Measurements from ENCODE around the gene SMIM36. TPM values are rescaled to one million over a fixed set of nuclear protein-coding genes. Genes with fewer than 3 reads are reported as not detected.
A peak's percentile ranks its signal among the peaks of the same experiment; 100 is the strongest.
"Not testable (repeated sequence)": the region's sequence is repeated elsewhere in the genome, so short reads cannot be mapped to it uniquely, and the experiment has no call there.

SMIM36 gene
- total RNA-seq, 2 donors from 2014 or later: not detected

DNA sequence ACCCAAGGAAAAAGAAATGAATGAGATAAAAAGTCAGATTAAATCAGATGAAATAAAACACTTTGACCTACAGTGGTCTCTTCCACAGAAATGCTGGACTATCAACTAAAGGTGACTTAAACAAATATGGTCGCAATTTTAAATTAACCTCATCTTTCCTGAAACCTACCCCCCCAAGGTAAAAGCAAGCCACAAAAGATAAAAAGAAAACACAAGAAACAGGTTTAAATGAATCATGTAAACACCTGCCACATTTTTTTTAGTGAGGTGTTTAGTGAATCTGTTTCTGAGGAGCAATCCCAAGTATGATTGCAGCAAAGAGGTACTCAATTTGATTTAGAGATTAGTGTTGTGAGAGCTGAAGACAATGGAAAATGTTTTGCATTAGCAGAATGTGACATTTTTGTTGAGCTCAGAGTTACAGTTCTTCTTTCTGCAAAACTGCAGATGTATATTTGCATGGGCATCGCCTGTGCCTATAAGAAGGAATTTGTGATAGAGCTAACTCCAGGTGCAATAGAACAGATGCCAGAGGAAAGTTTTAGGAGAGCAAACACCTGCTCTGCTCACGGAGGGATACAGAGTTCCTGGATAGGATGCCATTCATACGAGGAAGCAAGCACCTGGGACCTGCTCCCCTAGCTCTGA is 86.2 kb downstream of the SMIM36 start:
- no peaks in the 10 kb centered on the region for H3K9me3 ChIP-seq
- TF ChIP-seq, protein P1, sequence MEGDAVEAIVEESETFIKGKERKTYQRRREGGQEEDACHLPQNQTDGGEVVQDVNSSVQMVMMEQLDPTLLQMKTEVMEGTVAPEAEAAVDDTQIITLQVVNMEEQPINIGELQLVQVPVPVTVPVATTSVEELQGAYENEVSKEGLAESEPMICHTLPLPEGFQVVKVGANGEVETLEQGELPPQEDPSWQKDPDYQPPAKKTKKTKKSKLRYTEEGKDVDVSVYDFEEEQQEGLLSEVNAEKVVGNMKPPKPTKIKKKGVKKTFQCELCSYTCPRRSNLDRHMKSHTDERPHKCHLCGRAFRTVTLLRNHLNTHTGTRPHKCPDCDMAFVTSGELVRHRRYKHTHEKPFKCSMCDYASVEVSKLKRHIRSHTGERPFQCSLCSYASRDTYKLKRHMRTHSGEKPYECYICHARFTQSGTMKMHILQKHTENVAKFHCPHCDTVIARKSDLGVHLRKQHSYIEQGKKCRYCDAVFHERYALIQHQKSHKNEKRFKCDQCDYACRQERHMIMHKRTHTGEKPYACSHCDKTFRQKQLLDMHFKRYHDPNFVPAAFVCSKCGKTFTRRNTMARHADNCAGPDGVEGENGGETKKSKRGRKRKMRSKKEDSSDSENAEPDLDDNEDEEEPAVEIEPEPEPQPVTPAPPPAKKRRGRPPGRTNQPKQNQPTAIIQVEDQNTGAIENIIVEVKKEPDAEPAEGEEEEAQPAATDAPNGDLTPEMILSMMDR (IDR thresholded peaks at IDR 0.05): no peak
- H3K27me3 ChIP-seq (replicated peaks; ENCODE audit: insufficient read depth): no peaks in the 10 kb centered on the region
- peaks cover 0 to 11% of the 10 kb centered on the region in 2 donors for H3K4me1 ChIP-seq (ENCODE audit: control insufficient read depth in 1 of 2, low read depth in 2 of 2)
- no peaks in the 10 kb centered on the region for H3K36me3 ChIP-seq
- H3K27ac ChIP-seq: no peak overlapping the region
- DNase-seq (ENCODE audit: low spot score): no peak
- ATAC-seq (ENCODE audit: insufficient number of reproducible peaks, low FRiP score, low read depth): no peak
- H3K4me3 ChIP-seq: no peak overlapping the region

DNA sequence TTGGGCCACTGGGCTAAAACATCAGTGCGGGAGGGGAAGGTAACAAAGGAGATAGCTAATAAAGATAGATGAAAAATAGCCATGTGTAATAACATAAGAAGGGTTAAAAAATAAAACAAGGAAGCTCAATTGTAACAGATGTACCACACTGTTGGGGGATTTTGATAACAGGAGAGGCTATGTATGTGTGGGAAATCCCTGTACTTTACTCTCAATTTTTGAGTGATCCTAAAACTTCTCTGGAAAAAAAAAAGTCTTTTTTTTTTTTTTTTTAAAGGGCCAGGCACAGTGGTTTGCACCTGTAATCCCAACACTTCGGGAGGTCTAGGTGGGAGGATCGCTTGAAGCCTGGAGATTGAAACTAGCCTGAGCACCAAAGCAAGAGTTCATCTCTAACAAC is 87.7 kb downstream of the SMIM36 start:
- TF ChIP-seq, protein P1 (IDR thresholded peaks at IDR 0.05): no peak
- Histone ChIP-seq H3K36me3 (no peaks in the 10 kb centered on the region), H3K9me3 (no peaks in the 10 kb centered on the region), H3K4me1 (ENCODE audit: control insufficient read depth in 1 of 2, low read depth in 2 of 2) (peaks cover 0 to 11% of the 10 kb centered on the region in 2 donors), H3K27me3 (replicated peaks; ENCODE audit: insufficient read depth) (no peaks in the 10 kb centered on the region), H3K4me3 (no peak overlapping the region), H3K27ac (no peak overlapping the region)
- DNase-seq (ENCODE audit: low spot score) (no peak), ATAC-seq (ENCODE audit: insufficient number of reproducible peaks, low FRiP score, low read depth) (no peak)

DNA sequence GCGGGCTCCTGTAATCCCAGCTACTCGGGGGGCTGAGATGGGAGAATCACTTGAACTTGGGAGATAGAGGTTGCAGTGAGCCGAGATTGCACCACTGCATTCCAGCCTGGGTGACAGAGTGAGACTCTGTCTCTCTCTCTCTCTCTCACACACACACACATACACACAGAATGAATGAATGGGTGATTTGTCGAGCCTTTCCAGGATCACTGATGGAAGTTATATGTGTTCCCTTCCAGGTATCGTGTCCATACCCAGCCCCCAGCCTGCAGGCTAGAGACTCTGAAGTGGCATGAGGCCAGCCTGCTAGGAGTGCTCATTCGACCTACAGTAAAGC is 88.5 kb downstream of the SMIM36 start:
- H3K27ac ChIP-seq; H3K4me3 ChIP-seq; H3K27me3 ChIP-seq (replicated peaks; ENCODE audit: insufficient read depth); DNase-seq (ENCODE audit: low spot score); H3K36me3 ChIP-seq; H3K9me3 ChIP-seq; ATAC-seq (ENCODE audit: insufficient number of reproducible peaks, low FRiP score, low read depth): not testable (repeated sequence)
- H3K4me1 ChIP-seq (ENCODE audit: control insufficient read depth in 1 of 2, low read depth in 2 of 2): peaks cover 0 to 11% of the 10 kb centered on the region in 2 donors

DNA sequence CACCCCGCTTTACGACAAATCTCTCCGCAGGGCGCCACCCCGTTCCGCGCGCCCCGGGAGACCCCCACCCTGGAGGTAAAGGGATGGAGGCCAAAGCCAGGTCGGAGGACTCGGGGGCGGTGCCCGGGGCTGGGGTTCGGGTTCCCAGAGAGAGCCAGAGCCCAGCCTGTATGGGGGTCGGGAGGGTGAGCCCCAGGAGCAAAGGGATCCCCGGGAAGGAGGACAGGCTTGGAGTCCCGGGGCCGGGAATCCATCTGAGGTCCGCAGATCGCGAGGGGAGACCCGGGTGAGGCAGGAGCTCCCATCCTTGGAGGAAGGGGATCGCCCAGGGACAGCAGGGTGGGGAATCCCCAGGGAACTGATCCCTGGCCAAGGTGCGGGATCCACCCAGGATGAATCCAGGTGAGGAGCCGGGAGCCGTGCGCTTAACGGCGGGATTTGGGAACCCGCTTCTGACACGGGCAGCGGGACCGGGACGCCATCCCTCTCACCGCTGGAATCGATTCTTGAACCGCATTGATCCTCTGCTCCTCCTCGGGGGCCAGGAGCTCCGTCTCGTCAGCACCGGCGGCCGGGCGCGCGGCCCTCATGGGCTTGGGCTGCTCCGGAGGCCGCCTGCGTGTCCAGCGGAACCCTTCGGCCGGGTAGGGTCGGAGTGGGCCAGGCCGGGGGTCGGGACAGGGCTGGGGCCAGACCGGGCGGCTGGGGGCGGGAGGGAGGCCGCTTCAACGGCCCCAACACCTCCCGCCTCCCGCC is 89.9 kb downstream of the SMIM36 start, which contains the start of gene MMD:
TSS of gene MMD (minus strand) at position 657 of the 756 bp plus-strand sequence. CDS start at position 517, 140 bp downstream.
- Histone ChIP-seq H3K4me1 (ENCODE audit: control insufficient read depth in 1 of 2, low read depth in 2 of 2) (peaks cover 0 to 17% of the 10 kb centered on the region in 2 donors), H3K27ac (peak within 1 kb of the TSS; percentile 35 to 41)
- DNase-seq (ENCODE audit: low spot score): no peak

DNA sequence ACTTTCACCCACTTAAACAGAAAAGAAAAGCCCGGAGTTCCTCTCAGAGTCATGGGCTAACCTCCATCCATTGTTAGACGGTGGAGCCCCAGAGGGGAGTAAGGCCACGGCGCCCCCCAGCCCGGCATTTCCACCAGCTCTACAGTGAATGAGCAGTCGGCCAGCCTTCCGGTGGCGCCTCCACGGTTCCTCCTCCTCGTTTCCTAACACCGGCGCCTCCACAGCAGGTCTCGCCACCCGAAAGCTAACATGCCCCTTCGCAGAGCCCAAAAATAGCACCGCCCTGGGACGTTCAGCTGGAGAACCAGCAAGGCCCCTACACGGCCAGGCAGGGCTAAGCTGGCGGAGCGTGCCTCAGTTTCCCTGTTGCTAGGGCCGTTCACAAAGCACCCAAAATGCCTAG is 90.5 kb downstream of the SMIM36 start:
- H3K27ac ChIP-seq: peak overlapping the region; percentile 28 to 41
- H3K4me1 ChIP-seq (ENCODE audit: control insufficient read depth in 1 of 2, low read depth in 2 of 2): peaks cover 0 to 22% of the 10 kb centered on the region in 2 donors

More for the DNA sequence above, 89.9 kb downstream of the SMIM36 start, which contains the start of gene MMD:
- TF ChIP-seq, protein P1 (IDR thresholded peaks at IDR 0.05): no peak
- ATAC-seq (ENCODE audit: insufficient number of reproducible peaks, low FRiP score, low read depth): peak; percentile 44
- Histone ChIP-seq H3K4me3 (peak within 1 kb of the TSS; percentile 86), H3K36me3 (no peaks in the 10 kb centered on the region), H3K9me3 (no peaks in the 10 kb centered on the region), H3K27me3 (replicated peaks; ENCODE audit: insufficient read depth) (no peaks in the 10 kb centered on the region)

More for the DNA sequence above, 90.5 kb downstream of the SMIM36 start:
- DNase-seq (ENCODE audit: low spot score): no peak
- TF ChIP-seq, protein P1 (IDR thresholded peaks at IDR 0.05): no peak
- H3K36me3 ChIP-seq: no peaks in the 10 kb centered on the region
- no peaks in the 10 kb centered on the region for H3K27me3 ChIP-seq (replicated peaks; ENCODE audit: insufficient read depth)
- no peaks in the 10 kb centered on the region for H3K9me3 ChIP-seq
- H3K4me3 ChIP-seq: peak overlapping the region; percentile 86
- ATAC-seq (ENCODE audit: insufficient number of reproducible peaks, low FRiP score, low read depth): no peak
